Upper lobe of left lung (tissue), 4 donors: ENCODE measurements around the gene VEPH1.

Experiments used
- CTCF ChIP-seq, 6 experiments: fragments of 450-650 bp in 4 of 6; fragments of 200-600 bp in 2 of 6; sonication (generic) in 2 of 6; IDR thresholded peaks; one replicate each; pipeline ENCODE4 v1.5.1; 2016 to 2019; ENCODE audit warnings: antibody characterized with exemption in 6 of 6
- EP300 ChIP-seq, 4 donors: sonication (generic); formaldehyde crosslinking; IDR thresholded peaks; one replicate each; pipeline ENCODE4 v1.5.1; 2017; ENCODE audit warnings: antibody characterized with exemption in 4 of 4, control low read depth in 2 of 4
- POLR2A ChIP-seq, 4 donors: fragments of 450-650 bp; IDR thresholded peaks; one replicate each; pipeline ENCODE4 v1.5.1; 2016 to 2017; ENCODE audit warnings: antibody characterized with exemption in 4 of 4, mild to moderate bottlenecking in 2 of 4
- POLR2AphosphoS5 ChIP-seq, 2 donors: sonication (generic); formaldehyde crosslinking; IDR thresholded peaks; one replicate each; pipeline ENCODE4 v1.5.1; 2017; ENCODE audit warnings: antibody characterized with exemption in 2 of 2

- TF ChIP-seq CTCF (IDR thresholded peaks at IDR 0.05) (no peak), POLR2AphosphoS5 (IDR thresholded peaks at IDR 0.05) (no peak), EP300 (IDR thresholded peaks at IDR 0.05) (no peak), POLR2A (IDR thresholded peaks at IDR 0.05) (no peak)
These were observed 24.1 kb upstream of the VEPH1 start for GRCh38 chr3:157527131-157527881.
